AG09319 (cell line): ENCODE results near the gene DGKK.

Experiments
- DNase-seq: peaks from one replicate; pipeline ENCODE4 v3.0.0-alpha.2; 2010; ENCODE audit warnings: low read depth; ENCODE audit errors: extremely low read depth
- CTCF ChIP-seq: IDR thresholded peaks from 2 replicates; pipeline ENCODE4 v1.5.1; 2011; ENCODE audit warnings: low read depth, mild to moderate bottlenecking, inconsistent platforms, low read length, moderate library complexity

DGKK gene

GRCh38 chrX:50475208-50475607 lies 4.6 kb upstream of the DGKK start:
- TF ChIP-seq CTCF: no peak
- DNase-seq: no peak

- TF ChIP-seq CTCF: no peak
- no peak for DNase-seq
Measured at GRCh38 chrX:50471390-50471789, 765 bp upstream of the DGKK start.

- no peak for TF ChIP-seq CTCF
- DNase-seq: no peak
Measured at GRCh38 chrX:50469206-50469605, 1.4 kb downstream of the DGKK start.

- no peak for TF ChIP-seq CTCF
- DNase-seq: no peak
Measured at GRCh38 chrX:50459615-50460014, 11.0 kb downstream of the DGKK start.

- TF ChIP-seq CTCF: no peak
- DNase-seq: no peak
Measured at GRCh38 chrX:50458483-50458882, 12.1 kb downstream of the DGKK start.

- no peak for DNase-seq
- no peak for TF ChIP-seq CTCF
Measured at GRCh38 chrX:50456712-50457484, 13.7 kb downstream of the DGKK start.

- no peak for DNase-seq
- TF ChIP-seq CTCF: no peak
Measured at GRCh38 chrX:50452782-50453181, 17.8 kb downstream of the DGKK start.
